ENCODE results near the gene RPL32.
"Not testable (repeated sequence)": the region's sequence is repeated elsewhere in the genome, so short reads cannot be mapped to it uniquely, and the experiment has no call there.

The RPL32 gene

DNA sequence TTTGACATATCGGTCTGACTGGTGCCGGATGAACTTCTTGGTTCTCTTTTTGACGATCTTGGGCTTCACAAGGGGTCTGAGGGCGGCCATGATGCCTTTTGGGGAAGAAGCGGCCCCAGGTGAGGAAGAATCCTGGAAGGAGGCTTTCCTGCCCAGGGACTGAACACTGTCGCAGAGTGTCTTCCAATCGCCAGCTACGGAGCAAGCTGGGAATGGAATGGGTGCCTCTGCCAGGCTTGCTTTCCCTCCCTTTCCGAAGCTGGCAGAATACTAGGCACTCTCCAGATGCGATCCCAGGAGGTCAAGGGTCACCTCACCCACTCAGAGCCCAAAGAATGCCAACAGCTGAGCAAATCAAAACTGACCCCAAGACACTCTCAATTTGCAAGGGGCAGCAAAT is 1.2 kb downstream of the RPL32 start:
- H3K4ac ChIP-seq (ENCODE audit: low read depth in 1 of 2, low read length in 2 of 2); H2AK5ac ChIP-seq (ENCODE audit: low read length, severe bottlenecking); H3K27ac ChIP-seq (ENCODE audit: low read length, poor library complexity, severe bottlenecking); H2BK15ac ChIP-seq (ENCODE audit: low read depth, poor library complexity, severe bottlenecking); H4K91ac ChIP-seq (ENCODE audit: low read length); H3K79me1 ChIP-seq (replicated peaks; ENCODE audit: low read length, poor library complexity, severe bottlenecking); H3K18ac ChIP-seq (ENCODE audit: low read depth in 1 of 2, low read length in 2 of 2); H3K27me3 ChIP-seq (ENCODE audit: control insufficient read depth in 1 of 2, insufficient read depth in 1 of 2, low read length in 2 of 2); DNase-seq; H3K9me3 ChIP-seq (ENCODE audit: control insufficient read depth, low read length); H2BK120ac ChIP-seq (ENCODE audit: low read depth, low read length); H4K8ac ChIP-seq (ENCODE audit: low read length); H2AFZ ChIP-seq (ENCODE audit: low read depth, low read length); H3K23ac ChIP-seq (ENCODE audit: low read length in 2 of 2); H3K14ac ChIP-seq (ENCODE audit: low read length in 2 of 2); H2BK12ac ChIP-seq (ENCODE audit: low read length in 2 of 2); H2BK5ac ChIP-seq (ENCODE audit: low read depth, low read length, poor library complexity, severe bottlenecking): not testable (repeated sequence)
- peak overlapping the region; percentile 94 for H3K9ac ChIP-seq (ENCODE audit: low read length)
- peaks cover 30 to 50% of the 10 kb centered on the region in 2 experiments for H3K36me3 ChIP-seq (ENCODE audit: control insufficient read depth in 1 of 2, insufficient read depth in 2 of 2, low read depth in 1 of 2, low read length in 2 of 2)
- 68% methylated on average over 10 of the region's 10 CpGs for WGBS
- peak overlapping the region; percentile 81 to 96 for H3K4me3 ChIP-seq (ENCODE audit: insufficient read depth in 1 of 2, low read depth in 1 of 2, low read length in 2 of 2)
- peaks cover 15% of the 10 kb centered on the region for H3K4me1 ChIP-seq (ENCODE audit: control insufficient read depth, insufficient read depth, low read depth, low read length)
- peak overlapping the region; percentile 79 for H3K4me2 ChIP-seq (ENCODE audit: low read length, poor library complexity, severe bottlenecking)

DNA sequence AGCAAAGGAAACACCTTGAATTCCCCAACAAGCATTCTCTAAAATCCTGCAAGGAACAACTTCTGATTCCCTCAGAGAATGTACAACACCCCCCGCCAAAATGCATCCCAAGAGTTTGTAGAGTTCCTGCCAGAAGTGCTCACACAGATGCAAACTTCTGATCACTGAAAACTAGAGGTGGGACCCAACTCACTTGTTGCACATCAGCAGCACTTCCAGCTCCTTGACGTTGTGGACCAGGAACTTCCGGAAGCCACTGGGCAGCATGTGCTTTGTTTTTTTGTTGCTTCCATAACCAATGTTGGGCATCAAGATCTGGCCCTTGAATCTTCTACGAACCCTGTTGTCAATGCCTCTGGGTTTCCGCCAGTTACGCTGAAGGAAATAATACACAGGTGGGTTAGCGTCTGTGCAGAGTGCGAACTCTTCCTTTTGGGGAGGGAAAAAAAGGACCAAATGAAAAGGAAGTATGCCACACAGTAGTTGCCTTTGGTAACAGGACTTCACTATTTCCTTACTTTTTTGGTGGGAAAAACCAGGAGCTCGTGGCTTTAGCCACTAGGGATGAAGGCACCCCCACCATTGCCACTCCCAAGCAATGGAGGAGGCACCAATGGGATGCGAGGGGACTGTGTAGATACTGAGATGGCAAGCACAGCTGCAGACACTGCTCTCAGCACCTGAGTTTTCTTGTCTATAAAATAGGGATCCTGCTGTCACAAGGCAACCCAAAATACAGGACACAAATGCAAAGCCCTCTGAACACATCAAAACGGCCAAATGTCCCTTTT is 2.0 kb downstream of the RPL32 start:
- H3K9me3 ChIP-seq (ENCODE audit: control insufficient read depth, low read length), result no peaks in the 10 kb centered on the region
- H3K79me1 ChIP-seq (replicated peaks; ENCODE audit: low read length, poor library complexity, severe bottlenecking), result peaks cover 2% of the 10 kb centered on the region
- no peak overlapping the region for H4K8ac ChIP-seq (ENCODE audit: low read length)
- no peak overlapping the region for H2BK120ac ChIP-seq (ENCODE audit: low read depth, low read length)
- H3K4me2 ChIP-seq (ENCODE audit: low read length, poor library complexity, severe bottlenecking), result peak overlapping the region; percentile 79
- no peak overlapping the region for H2AK5ac ChIP-seq (ENCODE audit: low read length, severe bottlenecking)
- no peak overlapping the region for H2BK15ac ChIP-seq (ENCODE audit: low read depth, poor library complexity, severe bottlenecking)
- H4K91ac ChIP-seq (ENCODE audit: low read length), result no peak overlapping the region
- H3K27ac ChIP-seq (ENCODE audit: low read length, poor library complexity, severe bottlenecking), result no peak overlapping the region
- peaks cover 15% of the 10 kb centered on the region for H3K4me1 ChIP-seq (ENCODE audit: control insufficient read depth, insufficient read depth, low read depth, low read length)
- no peak for DNase-seq
- no peaks in the 10 kb centered on the region for H3K27me3 ChIP-seq (ENCODE audit: control insufficient read depth in 1 of 2, insufficient read depth in 1 of 2, low read length in 2 of 2)
- peaks cover 36 to 58% of the 10 kb centered on the region in 2 experiments for H3K36me3 ChIP-seq (ENCODE audit: control insufficient read depth in 1 of 2, insufficient read depth in 2 of 2, low read depth in 1 of 2, low read length in 2 of 2)
- H3K14ac ChIP-seq (ENCODE audit: low read length in 2 of 2), result no peak overlapping the region
- no peak overlapping the region for H2AFZ ChIP-seq (ENCODE audit: low read depth, low read length)
- 89% methylated on average over 11 of the region's 11 CpGs for WGBS
- no peak overlapping the region for H2BK12ac ChIP-seq (ENCODE audit: low read length in 2 of 2)
- no peak overlapping the region for H3K4ac ChIP-seq (ENCODE audit: low read depth in 1 of 2, low read length in 2 of 2)
- peak overlapping the region in 1 of 2 experiments; percentile 96 for H3K4me3 ChIP-seq (ENCODE audit: insufficient read depth in 1 of 2, low read depth in 1 of 2, low read length in 2 of 2)
- no peak overlapping the region for H2BK5ac ChIP-seq (ENCODE audit: low read depth, low read length, poor library complexity, severe bottlenecking)
- no peak overlapping the region for H3K18ac ChIP-seq (ENCODE audit: low read depth in 1 of 2, low read length in 2 of 2)
- no peak overlapping the region for H3K23ac ChIP-seq (ENCODE audit: low read length in 2 of 2)
- H3K9ac ChIP-seq (ENCODE audit: low read length), result peak overlapping the region; percentile 94

DNA sequence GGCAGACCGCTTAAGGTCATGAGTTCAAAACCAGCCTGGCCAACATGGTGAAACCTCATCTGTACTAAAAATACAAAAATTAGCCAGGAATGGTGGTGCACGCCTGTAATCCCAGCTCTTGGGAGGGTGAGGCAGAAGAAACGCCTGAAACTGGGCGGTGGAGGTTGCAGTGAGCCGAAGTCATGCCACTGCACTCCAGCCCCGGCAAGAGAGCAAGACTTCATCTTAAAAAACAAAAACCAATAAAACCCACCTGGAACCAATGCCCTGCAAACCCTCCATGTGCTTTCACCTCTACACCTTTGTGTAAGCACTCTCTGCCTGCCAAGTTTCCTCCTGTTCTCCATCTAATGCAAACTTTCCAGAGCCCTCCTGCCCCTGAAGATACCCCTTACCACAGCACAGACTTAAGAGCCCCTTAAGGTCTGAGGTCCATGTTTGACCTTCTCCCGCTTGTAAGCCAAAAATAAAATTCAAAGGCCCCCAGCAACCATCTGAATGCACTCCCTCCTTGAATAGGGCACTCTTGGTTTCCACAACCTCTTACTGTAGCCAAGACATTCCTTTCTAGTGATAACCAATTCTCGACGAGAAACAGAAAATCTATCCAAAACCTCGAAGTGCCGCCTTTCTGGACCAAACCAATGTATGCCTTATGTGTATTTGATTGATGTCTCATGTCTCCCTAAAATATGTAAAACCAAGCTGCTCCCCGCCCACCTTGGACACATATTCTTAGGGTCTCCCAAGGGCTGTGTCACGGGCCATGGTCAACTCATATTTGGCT is 3.0 kb downstream of the RPL32 start:
- Histone ChIP-seq H4K91ac (ENCODE audit: low read length) (no peak overlapping the region), H3K9me3 (ENCODE audit: control insufficient read depth, low read length) (no peaks in the 10 kb centered on the region), H3K36me3 (ENCODE audit: control insufficient read depth in 1 of 2, insufficient read depth in 2 of 2, low read depth in 1 of 2, low read length in 2 of 2) (peaks cover 45 to 67% of the 10 kb centered on the region in 2 experiments), H2BK12ac (ENCODE audit: low read length in 2 of 2) (no peak overlapping the region), H4K8ac (ENCODE audit: low read length) (no peak overlapping the region), H3K79me1 (replicated peaks; ENCODE audit: low read length, poor library complexity, severe bottlenecking) (peaks cover 2% of the 10 kb centered on the region), H3K18ac (ENCODE audit: low read depth in 1 of 2, low read length in 2 of 2) (no peak overlapping the region), H2AFZ (ENCODE audit: low read depth, low read length) (no peak overlapping the region), H3K4me1 (ENCODE audit: control insufficient read depth, insufficient read depth, low read depth, low read length) (peaks cover 15% of the 10 kb centered on the region), H3K27ac (ENCODE audit: low read length, poor library complexity, severe bottlenecking) (no peak overlapping the region), H2BK5ac (ENCODE audit: low read depth, low read length, poor library complexity, severe bottlenecking) (no peak overlapping the region), H3K27me3 (ENCODE audit: control insufficient read depth in 1 of 2, insufficient read depth in 1 of 2, low read length in 2 of 2) (no peaks in the 10 kb centered on the region), H3K4me2 (ENCODE audit: low read length, poor library complexity, severe bottlenecking) (no peak overlapping the region), H2AK5ac (ENCODE audit: low read length, severe bottlenecking) (no peak overlapping the region), H2BK120ac (ENCODE audit: low read depth, low read length) (no peak overlapping the region), H3K23ac (ENCODE audit: low read length in 2 of 2) (no peak overlapping the region), H3K4me3 (ENCODE audit: insufficient read depth in 1 of 2, low read depth in 1 of 2, low read length in 2 of 2) (peak overlapping the region in 1 of 2 experiments; percentile 96), H3K14ac (ENCODE audit: low read length in 2 of 2) (no peak overlapping the region), H3K9ac (ENCODE audit: low read length) (peak overlapping the region; percentile 22), H2BK15ac (ENCODE audit: low read depth, poor library complexity, severe bottlenecking) (no peak overlapping the region), H3K4ac (ENCODE audit: low read depth in 1 of 2, low read length in 2 of 2) (no peak overlapping the region)
- WGBS, result 93% methylated on average over 12 of the region's 13 CpGs
- DNase-seq, result no peak

DNA sequence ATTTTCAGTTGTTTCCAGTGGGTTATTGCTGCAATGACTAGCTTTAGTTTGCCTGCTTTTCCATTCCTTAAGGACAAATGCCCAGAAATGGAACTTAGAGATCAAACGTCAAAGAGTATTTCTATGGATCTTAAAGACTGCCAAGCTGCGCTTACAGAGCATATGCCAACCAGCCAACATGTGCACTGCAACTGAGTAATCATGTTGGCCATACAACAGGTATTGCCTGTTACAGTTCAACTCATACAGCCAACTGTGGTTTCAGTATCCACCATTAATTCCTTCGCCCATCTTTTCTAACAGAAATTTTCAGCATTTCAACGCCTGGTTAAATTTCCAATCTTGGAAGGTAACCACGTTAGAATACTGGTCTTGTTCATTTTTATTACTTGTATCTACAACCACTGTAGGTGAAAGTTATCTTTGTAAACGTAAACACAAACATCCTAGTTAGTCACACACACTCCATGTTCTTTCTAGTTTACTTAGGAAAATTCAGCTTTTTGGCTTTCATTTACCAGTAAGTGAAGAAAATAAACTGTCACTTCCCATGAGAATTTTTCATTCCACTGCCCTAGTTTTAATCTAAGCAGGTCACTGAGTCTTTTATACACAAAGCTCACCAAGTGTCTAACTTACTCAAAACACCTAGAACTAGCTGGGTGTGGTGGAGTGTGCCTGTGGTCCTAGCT is 3.9 kb downstream of the RPL32 start:
- Histone ChIP-seq H2AFZ (ENCODE audit: low read depth, low read length) (no peak overlapping the region), H3K23ac (ENCODE audit: low read length in 2 of 2) (no peak overlapping the region)
- WGBS, result 95% methylated on average over 3 of the region's 6 CpGs

More for the DNA sequence above, 3.9 kb downstream of the RPL32 start:
- Histone ChIP-seq H3K27me3 (ENCODE audit: control insufficient read depth in 1 of 2, insufficient read depth in 1 of 2, low read length in 2 of 2) (no peaks in the 10 kb centered on the region), H3K4me1 (ENCODE audit: control insufficient read depth, insufficient read depth, low read depth, low read length) (peaks cover 15% of the 10 kb centered on the region), H2BK12ac (ENCODE audit: low read length in 2 of 2) (no peak overlapping the region), H3K36me3 (ENCODE audit: control insufficient read depth in 1 of 2, insufficient read depth in 2 of 2, low read depth in 1 of 2, low read length in 2 of 2) (peaks cover 52 to 77% of the 10 kb centered on the region in 2 experiments), H4K91ac (ENCODE audit: low read length) (no peak overlapping the region), H2BK120ac (ENCODE audit: low read depth, low read length) (no peak overlapping the region), H3K4ac (ENCODE audit: low read depth in 1 of 2, low read length in 2 of 2) (no peak overlapping the region), H2BK15ac (ENCODE audit: low read depth, poor library complexity, severe bottlenecking) (no peak overlapping the region), H3K4me2 (ENCODE audit: low read length, poor library complexity, severe bottlenecking) (no peak overlapping the region), H3K79me1 (replicated peaks; ENCODE audit: low read length, poor library complexity, severe bottlenecking) (peaks cover 6% of the 10 kb centered on the region), H3K9me3 (ENCODE audit: control insufficient read depth, low read length) (no peaks in the 10 kb centered on the region), H2BK5ac (ENCODE audit: low read depth, low read length, poor library complexity, severe bottlenecking) (no peak overlapping the region), H4K8ac (ENCODE audit: low read length) (no peak overlapping the region), H3K14ac (ENCODE audit: low read length in 2 of 2) (no peak overlapping the region), H2AK5ac (ENCODE audit: low read length, severe bottlenecking) (no peak overlapping the region), H3K27ac (ENCODE audit: low read length, poor library complexity, severe bottlenecking) (no peak overlapping the region), H3K4me3 (ENCODE audit: insufficient read depth in 1 of 2, low read depth in 1 of 2, low read length in 2 of 2) (peak overlapping the region in 1 of 2 experiments; percentile 96), H3K18ac (ENCODE audit: low read depth in 1 of 2, low read length in 2 of 2) (no peak overlapping the region), H3K9ac (ENCODE audit: low read length) (peak overlapping the region; percentile 22)
- DNase-seq, result no peak
